ENCODE results near the gene IFI27L1. TPM values are rescaled to one million over a fixed set of nuclear protein-coding genes. Genes with fewer than 3 reads are reported as not detected.

IFI27L1 gene
- total RNA-seq, 5 donors from 2014 or later (not counting 1 experiment from before 2014, with no cell fraction given), result 7.1 to 10.4 (median 10.0) TPM

DNA sequence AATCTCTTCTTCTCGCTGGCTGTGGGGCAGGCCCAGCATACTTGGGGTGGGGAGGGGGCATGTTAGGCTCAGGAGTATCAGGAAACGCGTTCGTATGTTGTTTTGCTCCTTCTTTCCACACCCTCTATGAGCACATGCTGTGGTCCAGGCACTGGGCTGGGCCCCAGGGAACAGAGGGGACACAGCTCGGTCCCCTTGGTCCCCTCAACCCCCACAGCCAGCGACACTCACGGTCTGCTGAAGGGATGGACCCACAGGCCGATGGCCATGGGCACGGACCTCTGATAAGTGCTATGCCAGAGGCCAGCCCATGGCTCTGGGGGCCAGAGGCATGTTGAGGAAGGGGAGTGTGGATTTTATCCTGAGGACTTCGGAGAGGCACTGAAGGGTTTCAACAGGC is 35.6 kb downstream of the IFI27L1 start:
- H3K9me3 Mint-ChIP-seq, result peaks cover 11 to 20% (median 13%) of the 10 kb centered on the region in 3 donors
- H3K9me3 ChIP-seq, result no peaks in the 10 kb centered on the region
- no peak overlapping the region for H3K27ac Mint-ChIP-seq
- WGBS (ENCODE audit: insufficient coverage), result 81% methylated on average over 3 of the region's 10 CpGs
- ChIA-PET CTCF (no interaction called here), POLR2A (no interaction called here)
- H3K4me1 Mint-ChIP-seq, result no peaks in the 10 kb centered on the region
- no peak for DNase-seq
- no peak overlapping the region for H3K27ac ChIP-seq (ENCODE audit: low read length)
- H3K27me3 Mint-ChIP-seq, result peaks cover 23 to 34% of the 10 kb centered on the region in 2 donors
- H3K4me3 Mint-ChIP-seq, result no peak overlapping the region
- H3K4me1 ChIP-seq (ENCODE audit: control insufficient read depth in 1 of 2, extremely low read depth in 1 of 2, insufficient read depth in 2 of 2, low read length in 2 of 2), result no peaks in the 10 kb centered on the region
- no peaks in the 10 kb centered on the region for H3K36me3 ChIP-seq (ENCODE audit: control insufficient read depth in 2 of 2, extremely low read depth in 1 of 2, insufficient read depth in 1 of 2, low read length in 1 of 2)
- H3K4me3 ChIP-seq (ENCODE audit: control insufficient read depth in 1 of 2, extremely low read depth in 1 of 2, low read length in 1 of 2), result no peak overlapping the region
- peaks cover 0 to 46% of the 10 kb centered on the region in 2 experiments for H3K27me3 ChIP-seq (replicated peaks in 1 of 2; ENCODE audit: control insufficient read depth in 2 of 2, extremely low read depth in 1 of 2, insufficient read depth in 2 of 2, low read length in 1 of 2)
- peaks cover 8% of the 10 kb centered on the region for H3K36me3 Mint-ChIP-seq
- no peak for ATAC-seq (replicated peaks in 1 of 4)

DNA sequence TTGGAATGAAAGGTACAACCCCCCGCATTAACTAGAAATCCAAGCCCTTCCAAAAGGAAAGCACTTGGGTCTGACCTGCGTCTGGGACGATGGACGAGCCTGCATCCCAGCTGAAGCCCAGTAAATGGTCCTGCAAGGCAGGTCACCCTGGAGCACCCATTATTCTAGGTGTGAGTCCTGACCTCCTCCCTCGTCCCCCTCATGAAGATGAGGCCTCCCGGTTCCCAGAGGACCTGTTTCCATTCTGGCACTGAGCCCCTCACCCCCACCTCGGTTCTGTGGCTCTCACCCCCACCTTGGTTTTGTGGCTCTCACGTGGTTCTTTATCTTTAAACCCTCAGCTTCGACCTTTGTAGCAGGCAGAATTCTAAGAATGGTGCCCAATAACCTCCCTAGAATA is 36.7 kb downstream of the IFI27L1 start:
- Mint-ChIP-seq H3K36me3 (peaks cover 8% of the 10 kb centered on the region), H3K27me3 (peaks cover 23 to 32% of the 10 kb centered on the region in 2 donors), H3K4me1 (no peaks in the 10 kb centered on the region), H3K27ac (no peak overlapping the region), H3K4me3 (no peak overlapping the region), H3K9me3 (peaks cover 11 to 25% (median 13%) of the 10 kb centered on the region in 3 donors)
- Histone ChIP-seq H3K36me3 (ENCODE audit: control insufficient read depth in 2 of 2, extremely low read depth in 1 of 2, insufficient read depth in 1 of 2, low read length in 1 of 2) (no peaks in the 10 kb centered on the region), H3K9me3 (no peaks in the 10 kb centered on the region), H3K27me3 (replicated peaks in 1 of 2; ENCODE audit: control insufficient read depth in 2 of 2, extremely low read depth in 1 of 2, insufficient read depth in 2 of 2, low read length in 1 of 2) (peaks cover 0 to 43% of the 10 kb centered on the region in 2 experiments), H3K4me1 (ENCODE audit: control insufficient read depth in 1 of 2, extremely low read depth in 1 of 2, insufficient read depth in 2 of 2, low read length in 2 of 2) (no peaks in the 10 kb centered on the region), H3K4me3 (ENCODE audit: control insufficient read depth in 1 of 2, extremely low read depth in 1 of 2, low read length in 1 of 2) (no peak overlapping the region), H3K27ac (ENCODE audit: low read length) (no peak overlapping the region)
- DNase-seq (no peak), ATAC-seq (replicated peaks in 1 of 4) (no peak)
- ChIA-PET POLR2A (no interaction called here), CTCF (no interaction called here)
- 62% methylated on average over 7 of the region's 9 CpGs for WGBS (ENCODE audit: insufficient coverage)

GRCh38 chr14:94119071-94119470 is 38.0 kb downstream of the IFI27L1 start:
- no peak overlapping the region for H3K27ac Mint-ChIP-seq
- Histone ChIP-seq H3K4me3 (ENCODE audit: control insufficient read depth in 1 of 2, extremely low read depth in 1 of 2, low read length in 1 of 2) (no peak overlapping the region), H3K4me1 (ENCODE audit: control insufficient read depth in 1 of 2, extremely low read depth in 1 of 2, insufficient read depth in 2 of 2, low read length in 2 of 2) (no peaks in the 10 kb centered on the region), H3K27ac (ENCODE audit: low read length) (no peak overlapping the region), H3K36me3 (ENCODE audit: control insufficient read depth in 2 of 2, extremely low read depth in 1 of 2, insufficient read depth in 1 of 2, low read length in 1 of 2) (no peaks in the 10 kb centered on the region), H3K9me3 (no peaks in the 10 kb centered on the region), H3K27me3 (replicated peaks in 1 of 2; ENCODE audit: control insufficient read depth in 2 of 2, extremely low read depth in 1 of 2, insufficient read depth in 2 of 2, low read length in 1 of 2) (peaks cover 0 to 43% of the 10 kb centered on the region in 2 experiments)
- peaks cover 13 to 25% (median 15%) of the 10 kb centered on the region in 3 donors for H3K9me3 Mint-ChIP-seq
- H3K4me1 Mint-ChIP-seq, result no peaks in the 10 kb centered on the region
- no peak overlapping the region for H3K4me3 Mint-ChIP-seq
- no peak for DNase-seq
- POLR2A ChIA-PET, result interaction anchor here in 1 of 2 donors (0.5 kb wide), 1 partner anchor 31 kb away, joined by 3 read pairs; no protein-coding TSS in a partner anchor
- CTCF ChIA-PET, result interaction anchor here in 1 of 2 donors (0.6 kb wide), 1 partner anchor 10 kb away, joined by 4 read pairs; no protein-coding TSS in a partner anchor
- H3K36me3 Mint-ChIP-seq, result peaks cover 8% of the 10 kb centered on the region
- H3K27me3 Mint-ChIP-seq, result peaks cover 23 to 32% of the 10 kb centered on the region in 2 donors
- ATAC-seq (replicated peaks in 1 of 4), result no peak

- Mint-ChIP-seq H3K27ac (no peak overlapping the region), H3K4me3 (no peak overlapping the region), H3K9me3 (peaks cover 13 to 25% (median 15%) of the 10 kb centered on the region in 3 donors), H3K27me3 (peaks cover 20 to 24% of the 10 kb centered on the region in 2 donors), H3K4me1 (no peaks in the 10 kb centered on the region), H3K36me3 (peaks cover 8% of the 10 kb centered on the region)
- no peak overlapping the region for H3K27ac ChIP-seq (ENCODE audit: low read length)
- CTCF ChIA-PET, result no interaction called here
- WGBS (ENCODE audit: insufficient coverage), result 87% methylated on average over 3 of the region's 5 CpGs
- peaks cover 0 to 29% of the 10 kb centered on the region in 2 experiments for H3K27me3 ChIP-seq (replicated peaks in 1 of 2; ENCODE audit: control insufficient read depth in 2 of 2, extremely low read depth in 1 of 2, insufficient read depth in 2 of 2, low read length in 1 of 2)
- no peaks in the 10 kb centered on the region for H3K36me3 ChIP-seq (ENCODE audit: control insufficient read depth in 2 of 2, extremely low read depth in 1 of 2, insufficient read depth in 1 of 2, low read length in 1 of 2)
- DNase-seq, result no peak
- H3K4me3 ChIP-seq (ENCODE audit: control insufficient read depth in 1 of 2, extremely low read depth in 1 of 2, low read length in 1 of 2), result no peak overlapping the region
- POLR2A ChIA-PET, result no interaction called here
- no peaks in the 10 kb centered on the region for H3K9me3 ChIP-seq
- no peaks in the 10 kb centered on the region for H3K4me1 ChIP-seq (ENCODE audit: control insufficient read depth in 1 of 2, extremely low read depth in 1 of 2, insufficient read depth in 2 of 2, low read length in 2 of 2)
- ATAC-seq (replicated peaks in 1 of 4), result no peak
Observed at GRCh38 chr14:94120667-94121340, 39.7 kb downstream of the IFI27L1 start.

GRCh38 chr14:94121485-94121884 is 40.4 kb downstream of the IFI27L1 start:
- Histone ChIP-seq H3K4me1 (ENCODE audit: control insufficient read depth in 1 of 2, extremely low read depth in 1 of 2, insufficient read depth in 2 of 2, low read length in 2 of 2) (no peaks in the 10 kb centered on the region), H3K9me3 (no peaks in the 10 kb centered on the region), H3K27ac (ENCODE audit: low read length) (no peak overlapping the region), H3K4me3 (ENCODE audit: control insufficient read depth in 1 of 2, extremely low read depth in 1 of 2, low read length in 1 of 2) (no peak overlapping the region), H3K36me3 (ENCODE audit: control insufficient read depth in 2 of 2, extremely low read depth in 1 of 2, insufficient read depth in 1 of 2, low read length in 1 of 2) (no peaks in the 10 kb centered on the region), H3K27me3 (replicated peaks in 1 of 2; ENCODE audit: control insufficient read depth in 2 of 2, extremely low read depth in 1 of 2, insufficient read depth in 2 of 2, low read length in 1 of 2) (peaks cover 0 to 22% of the 10 kb centered on the region in 2 experiments)
- ChIA-PET CTCF (no interaction called here), POLR2A (no interaction called here)
- H3K27me3 Mint-ChIP-seq, result peaks cover 19% of the 10 kb centered on the region in 2 donors
- H3K9me3 Mint-ChIP-seq, result peaks cover 13 to 25% (median 15%) of the 10 kb centered on the region in 3 donors
- DNase-seq (no peak), ATAC-seq (replicated peaks in 1 of 4) (no peak)
- H3K4me1 Mint-ChIP-seq, result no peaks in the 10 kb centered on the region
- no CpG with 5 or more reads among the region's 3 CpGs for WGBS (ENCODE audit: insufficient coverage)
- H3K27ac Mint-ChIP-seq, result no peak overlapping the region
- H3K36me3 Mint-ChIP-seq, result peaks cover 8% of the 10 kb centered on the region
- no peak overlapping the region for H3K4me3 Mint-ChIP-seq

GRCh38 chr14:94122438-94122837 is 41.3 kb downstream of the IFI27L1 start:
- peaks cover 0 to 4% of the 10 kb centered on the region in 2 donors for H3K36me3 ChIP-seq (ENCODE audit: control insufficient read depth in 2 of 2, extremely low read depth in 1 of 2, insufficient read depth in 1 of 2, low read length in 1 of 2)
- ATAC-seq (replicated peaks in 1 of 4), result no peak
- H3K27ac ChIP-seq (ENCODE audit: low read length), result no peak overlapping the region
- Mint-ChIP-seq H3K36me3 (peaks cover 8% of the 10 kb centered on the region), H3K4me3 (no peak overlapping the region), H3K27me3 (peaks cover 10 to 13% of the 10 kb centered on the region in 2 donors), H3K4me1 (no peaks in the 10 kb centered on the region), H3K27ac (no peak overlapping the region), H3K9me3 (peaks cover 13 to 25% (median 15%) of the 10 kb centered on the region in 3 donors)
- H3K4me1 ChIP-seq (ENCODE audit: control insufficient read depth in 1 of 2, extremely low read depth in 1 of 2, insufficient read depth in 2 of 2, low read length in 2 of 2), result no peaks in the 10 kb centered on the region
- WGBS (ENCODE audit: insufficient coverage), result 100% methylated on average over 2 of the region's 3 CpGs
- H3K9me3 ChIP-seq, result no peaks in the 10 kb centered on the region
- ChIA-PET CTCF (no interaction called here), POLR2A (no interaction called here)
- DNase-seq, result no peak
- peaks cover 0 to 18% of the 10 kb centered on the region in 2 experiments for H3K27me3 ChIP-seq (replicated peaks in 1 of 2; ENCODE audit: control insufficient read depth in 2 of 2, extremely low read depth in 1 of 2, insufficient read depth in 2 of 2, low read length in 1 of 2)
- H3K4me3 ChIP-seq (ENCODE audit: control insufficient read depth in 1 of 2, extremely low read depth in 1 of 2, low read length in 1 of 2), result no peak overlapping the region
